ENCODE data around the gene PPY.
"Not testable (repeated sequence)": the region's sequence is repeated elsewhere in the genome, so short reads cannot be mapped to it uniquely, and the experiment has no call there.

The PPY gene

GRCh38 chr17:43928609-43929008, 13.7 kb downstream of the PPY start:
- no peak for DNase-seq

GRCh38 chr17:43927929-43928328, 14.3 kb downstream of the PPY start:
- not testable (repeated sequence) for DNase-seq

- DNase-seq = no peak
Measured at GRCh38 chr17:43927060-43927864, 15.0 kb downstream of the PPY start.

GRCh38 chr17:43924558-43924957, 17.7 kb downstream of the PPY start:
- DNase-seq = no peak

- DNase-seq = no peak
Measured at GRCh38 chr17:43920500-43921095, 21.7 kb downstream of the PPY start.

GRCh38 chr17:43918026-43918389, 24.3 kb downstream of the PPY start:
- DNase-seq = no peak

GRCh38 chr17:43917348-43918025, 24.8 kb downstream of the PPY start:
- DNase-seq = peak; percentile 34

- no peak for DNase-seq
Measured at GRCh38 chr17:43917016-43917347, 25.3 kb downstream of the PPY start.

GRCh38 chr17:43916385-43916784, 25.9 kb downstream of the PPY start:
- no peak for DNase-seq

- no peak for DNase-seq
Measured at GRCh38 chr17:43915559-43915958, 26.7 kb downstream of the PPY start.

- DNase-seq = no peak
Measured at GRCh38 chr17:43914451-43914850, 27.8 kb downstream of the PPY start.

- DNase-seq = no peak
Measured at GRCh38 chr17:43913584-43913983, 28.7 kb downstream of the PPY start.

GRCh38 chr17:43912635-43913304, 29.5 kb downstream of the PPY start:
- no peak for DNase-seq

- no peak for DNase-seq
Measured at GRCh38 chr17:43911904-43912303, 30.4 kb downstream of the PPY start.

GRCh38 chr17:43909537-43910231, 32.6 kb downstream of the PPY start:
- no peak for DNase-seq

- peak; percentile 62 for DNase-seq
Measured at GRCh38 chr17:43907998-43908721, 34.1 kb downstream of the PPY start.

- DNase-seq = peak; percentile 53
Measured at GRCh38 chr17:43907425-43907981, 34.8 kb downstream of the PPY start, which contains the start of gene MPP2. Gene MPP2, minus strand, starts transcription at chr17:43907536. Its CDS starts 3,076 bp downstream, at chr17:43904460.

GRCh38 chr17:43906951-43907424, 35.3 kb downstream of the PPY start:
- no peak for DNase-seq

- DNase-seq = no peak
Measured at GRCh38 chr17:43905985-43906852, 36.1 kb downstream of the PPY start.

- no peak for DNase-seq
Measured at GRCh38 chr17:43905400-43905984, 36.8 kb downstream of the PPY start.

All from stimulated activated CD4-positive, alpha-beta T cell treated with anti-CD3 and anti-CD28 coated beads, Interleukin-4, amount 100 ng/mL, for 24 hours (primary cell).